Measurements from ENCODE around the gene DUS1L. TPM values are rescaled to one million over a fixed set of nuclear protein-coding genes. Genes with fewer than 3 reads are reported as not detected.
A peak's percentile ranks its signal among the peaks of the same experiment; 100 is the strongest.

Gene DUS1L
- total and polyA plus RNA-seq, 9 donors: 15.0 to 72.4 (median 62.5) TPM

- intact Hi-C loops (cut with DNase I): no loop called here
- H3K4me3 ChIP-seq: no peak overlapping the region
- WGBS, 3 donors: 56 to 67% (median 63%) methylated on average over 18 of the region's 18 CpGs
- no peaks in the 10 kb centered on the region for H3K36me3 ChIP-seq
- peak overlapping the region in 1 of 2 donors; percentile 27 for H3K27ac ChIP-seq
- peaks cover 1% of the 10 kb centered on the region for H3K4me1 ChIP-seq (ENCODE audit: insufficient read depth)
- peak in 3 of 5 donors; percentile 25 to 44 (median 32) for DNase-seq
- TF ChIP-seq CTCF (IDR thresholded peaks at IDR 0.05) (no peak), POLR2A (IDR thresholded peaks at IDR 0.05) (no peak)
- no peaks in the 10 kb centered on the region for H3K27me3 ChIP-seq
- no peaks in the 10 kb centered on the region for H3K9me3 ChIP-seq
Measured at GRCh38 chr17:82101767-82102679, 36.4 kb upstream of the DUS1L start.

GRCh38 chr17:82101301-82101715, 35.7 kb upstream of the DUS1L start:
- H3K4me3 ChIP-seq: no peak overlapping the region
- DNase-seq: peak in 3 of 5 donors; percentile 16 to 32 (median 16)
- 60 to 82% (median 74%) methylated on average over 10 of the region's 10 CpGs for WGBS, 3 donors
- TF ChIP-seq POLR2A (IDR thresholded peaks at IDR 0.05) (no peak), EP300 (IDR thresholded peaks at IDR 0.05) (no peak), CTCF (IDR thresholded peaks at IDR 0.05) (no peak)
- no peaks in the 10 kb centered on the region for H3K36me3 ChIP-seq
- H3K9me3 ChIP-seq: no peaks in the 10 kb centered on the region
- H3K27ac ChIP-seq: peak overlapping the region in 1 of 2 donors; percentile 27
- H3K27me3 ChIP-seq: no peaks in the 10 kb centered on the region
- H3K4me1 ChIP-seq (ENCODE audit: insufficient read depth): peaks cover 8% of the 10 kb centered on the region
- intact Hi-C loops (cut with DNase I): no loop called here

GRCh38 chr17:82100502-82101298, 35.1 kb upstream of the DUS1L start:
- Histone ChIP-seq H3K36me3 (no peaks in the 10 kb centered on the region), H3K4me1 (ENCODE audit: insufficient read depth) (peaks cover 8% of the 10 kb centered on the region), H3K4me3 (no peak overlapping the region), H3K27ac (peak overlapping the region in 1 of 2 donors; percentile 27), H3K27me3 (no peaks in the 10 kb centered on the region), H3K9me3 (no peaks in the 10 kb centered on the region)
- intact Hi-C loops (cut with DNase I): no loop called here
- TF ChIP-seq POLR2A (IDR thresholded peaks at IDR 0.05): no peak
- no peak for TF ChIP-seq EP300 (IDR thresholded peaks at IDR 0.05)
- TF ChIP-seq CTCF (IDR thresholded peaks at IDR 0.05): no peak
- 85 to 90% (median 88%) methylated on average over 35 of the region's 35 CpGs for WGBS, 3 donors
- DNase-seq: peak in 2 of 5 donors; percentile 23 to 38

- Histone ChIP-seq H3K27me3 (no peaks in the 10 kb centered on the region), H3K27ac (peak overlapping the region; percentile 96 to 98), H3K9me3 (no peaks in the 10 kb centered on the region), H3K4me1 (ENCODE audit: insufficient read depth) (peaks cover 8% of the 10 kb centered on the region), H3K36me3 (no peaks in the 10 kb centered on the region), H3K4me3 (peak overlapping the region; percentile 72)
- WGBS, 3 donors: 15 to 36% (median 21%) methylated on average over 33 to 80 of the region's 80 CpGs
- TF ChIP-seq POLR2A (IDR thresholded peaks at IDR 0.05): no peak
- no peak for TF ChIP-seq CTCF (IDR thresholded peaks at IDR 0.05)
- TF ChIP-seq EP300 (IDR thresholded peaks at IDR 0.05): no peak
- intact Hi-C loops (cut with DNase I): no loop called here
- DNase-seq: no peak
Measured at GRCh38 chr17:82098939-82099763, 33.5 kb upstream of the DUS1L start.
